Left kidney (tissue), 2 donors: ENCODE results near the gene CGB8. TPM values are rescaled to one million over a fixed set of nuclear protein-coding genes. Genes with fewer than 3 reads are reported as not detected.
"Not testable (repeated sequence)": the region's sequence is repeated elsewhere in the genome, so short reads cannot be mapped to it uniquely, and the experiment has no call there.

Experiments used
- DNase-seq: peaks from one replicate; pipeline ENCODE4 v3.0.0-alpha.2; 2013
- polyA plus RNA-seq: library from polyadenylated mRNA; unstranded; fragments of 120-200 nt; gene quantifications from one replicate; pipeline ENCODE4 v1.2.1, GENCODE V29; 2013; ENCODE audit not compliant: insufficient read length

CGB8 gene
- polyA plus RNA-seq, 1 donor: not detected

- DNase-seq: peak; percentile 68
Observed at GRCh38 chr19:49064768-49065611, 16.1 kb upstream of the CGB8 start, which contains the start of gene NTF4. NTF4 (minus strand) TSS chr19:49064818; CDS start chr19:49061997, 2,821 bp downstream.

- no peak for DNase-seq
Observed at GRCh38 chr19:49064029-49064629, 15.2 kb upstream of the CGB8 start.

GRCh38 chr19:49061445-49061844 is 12.5 kb upstream of the CGB8 start:
- DNase-seq: no peak

GRCh38 chr19:49061000-49061399 is 12.1 kb upstream of the CGB8 start:
- no peak for DNase-seq

- DNase-seq: no peak
Observed at GRCh38 chr19:49059053-49059452, 10.1 kb upstream of the CGB8 start.

GRCh38 chr19:49058562-49058961 is 9.7 kb upstream of the CGB8 start:
- no peak for DNase-seq

- DNase-seq: peak; percentile 66
Observed at GRCh38 chr19:49057636-49058234, 8.8 kb upstream of the CGB8 start, which contains the start of gene CGB7. CGB7 (minus strand) TSS chr19:49057749; CDS start chr19:49055375, 2,374 bp downstream.

GRCh38 chr19:49056902-49057596 is 8.1 kb upstream of the CGB8 start:
- not testable (repeated sequence) for DNase-seq

- DNase-seq: no peak
Observed at GRCh38 chr19:49056101-49056901, 7.4 kb upstream of the CGB8 start.

- DNase-seq: not testable (repeated sequence)
Observed at GRCh38 chr19:49050376-49051033, 1.6 kb upstream of the CGB8 start.

GRCh38 chr19:49049834-49050233 is 923 bp upstream of the CGB8 start:
- DNase-seq: not testable (repeated sequence)

GRCh38 chr19:49043548-49043947 is 5.4 kb downstream of the CGB8 start, which contains the start of gene CGB5:
CGB5 (plus strand) TSS chr19:49043848; CDS start chr19:49044210, 362 bp downstream.
- DNase-seq: not testable (repeated sequence)

GRCh38 chr19:49042666-49043065 is 6.2 kb downstream of the CGB8 start:
- not testable (repeated sequence) for DNase-seq

GRCh38 chr19:49042177-49042576 is 6.7 kb downstream of the CGB8 start:
- DNase-seq: no peak

GRCh38 chr19:49039736-49040135 is 9.2 kb downstream of the CGB8 start:
- not testable (repeated sequence) for DNase-seq

GRCh38 chr19:49038557-49039276 is 10.2 kb downstream of the CGB8 start:
- not testable (repeated sequence) for DNase-seq

GRCh38 chr19:49038111-49038510 is 10.8 kb downstream of the CGB8 start:
- DNase-seq: not testable (repeated sequence)

GRCh38 chr19:49036815-49037214 is 12.1 kb downstream of the CGB8 start, which contains the start of gene CGB1:
CGB1 (minus strand) TSS chr19:49036895; CDS start chr19:49036711, 184 bp downstream.
- DNase-seq: not testable (repeated sequence)

- DNase-seq: not testable (repeated sequence)
Observed at GRCh38 chr19:49031642-49032301, 17.1 kb downstream of the CGB8 start, which contains the start of gene CGB2. CGB2 (plus strand) TSS chr19:49031890; CDS start chr19:49032096, 206 bp downstream.
